NCI-H1092 treated with DMSO at 0.1 percent for 48 hours (cell line): ENCODE data around the gene PGC.
A peak's percentile ranks its signal among the peaks of the same experiment; 100 is the strongest.

ENCODE experiments used
- DNase-seq: peaks from one replicate; lab custom pipeline; 2025; lab: John Stamatoyannopoulos, UW

Gene PGC

DNA sequence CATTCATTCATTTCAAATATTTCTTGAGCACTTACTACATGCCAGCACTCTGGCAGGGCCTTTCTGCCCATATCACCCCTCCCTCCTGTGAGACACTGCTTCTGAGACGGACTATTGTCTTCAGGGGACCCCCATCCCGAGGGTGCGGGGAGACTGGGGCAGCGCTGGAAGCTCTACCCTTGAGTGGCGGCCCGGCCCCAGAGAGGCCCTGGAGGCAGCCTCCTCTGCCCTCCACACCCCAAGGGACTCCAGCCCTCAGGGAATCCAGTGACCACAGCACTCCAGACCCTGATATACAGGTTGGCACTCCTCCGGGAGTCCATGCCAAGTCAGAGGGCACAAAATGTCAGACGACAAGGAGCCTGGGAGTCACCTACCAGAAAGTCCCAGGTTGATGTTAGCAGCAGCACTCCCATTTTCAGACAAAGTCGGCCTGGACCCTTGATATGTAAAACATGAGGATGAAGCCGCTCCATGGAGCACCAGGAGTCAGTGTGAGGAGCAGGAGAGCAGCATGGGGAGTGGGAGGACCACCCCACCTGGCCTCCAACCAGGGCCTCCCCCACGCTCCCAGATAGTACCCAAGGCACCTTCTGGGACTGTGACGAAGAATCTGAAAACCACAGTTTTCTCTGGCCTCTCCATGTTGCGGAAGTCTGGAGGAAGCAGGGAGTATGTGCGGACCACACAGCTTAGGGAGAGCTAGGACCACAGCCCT lies 32.5 kb downstream of the PGC start:
- DNase-seq = no peak

DNA sequence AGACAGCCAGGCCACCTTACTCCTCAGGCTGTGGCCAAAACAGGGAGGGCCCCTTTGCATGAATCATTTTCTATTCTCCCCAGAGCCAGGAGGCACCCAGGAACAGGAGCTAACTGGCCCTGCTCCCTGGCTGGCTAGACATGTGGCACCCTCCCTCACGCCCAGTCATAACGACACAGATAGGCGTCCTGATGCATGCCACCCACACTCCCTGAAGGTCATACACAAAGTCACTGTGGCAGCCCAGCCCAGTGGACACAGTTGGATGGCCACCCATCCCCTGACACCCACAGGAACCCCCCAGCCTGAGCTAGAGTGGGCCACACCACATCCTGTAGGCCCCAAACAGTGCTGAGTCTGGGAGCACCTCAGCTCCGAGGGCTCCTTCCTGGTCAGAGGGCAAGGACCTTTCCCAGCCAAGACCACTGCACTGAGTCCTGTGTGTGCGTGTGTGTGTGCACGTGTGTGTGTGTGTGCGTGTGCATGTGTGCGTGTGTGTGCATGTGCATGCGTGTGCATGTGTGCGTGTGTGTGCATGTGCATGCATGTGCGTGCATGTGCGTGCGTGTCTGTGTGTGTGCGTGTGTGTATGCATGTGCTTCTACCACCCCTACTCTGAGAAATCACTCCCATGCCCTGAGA lies 33.4 kb downstream of the PGC start:
- no peak for DNase-seq

DNA sequence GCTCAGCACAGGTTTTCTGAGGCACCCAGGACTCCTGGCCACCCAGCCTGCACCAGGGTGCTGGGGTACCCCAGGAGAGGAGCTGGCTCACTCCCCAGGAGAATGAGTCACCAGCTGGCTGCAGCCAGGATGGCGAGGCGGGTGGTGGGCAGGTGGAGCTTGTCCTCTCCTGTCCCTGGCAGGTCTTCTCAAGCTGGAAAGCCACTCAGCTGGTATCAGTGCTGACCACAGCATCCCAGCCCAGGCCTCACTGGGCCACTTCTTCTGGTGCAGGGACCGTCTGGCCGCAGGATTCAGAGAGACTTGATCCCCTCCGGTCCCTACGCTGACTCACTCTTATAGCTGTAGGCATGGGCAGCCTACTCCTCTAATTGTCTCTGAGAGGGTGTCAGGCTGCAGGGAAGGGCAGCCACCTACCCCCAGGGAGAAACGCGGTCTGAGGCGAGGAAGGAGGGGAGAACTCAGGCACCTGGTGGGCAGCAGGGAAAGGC lies 34.0 kb downstream of the PGC start:
- DNase-seq = peak; percentile 48

DNA sequence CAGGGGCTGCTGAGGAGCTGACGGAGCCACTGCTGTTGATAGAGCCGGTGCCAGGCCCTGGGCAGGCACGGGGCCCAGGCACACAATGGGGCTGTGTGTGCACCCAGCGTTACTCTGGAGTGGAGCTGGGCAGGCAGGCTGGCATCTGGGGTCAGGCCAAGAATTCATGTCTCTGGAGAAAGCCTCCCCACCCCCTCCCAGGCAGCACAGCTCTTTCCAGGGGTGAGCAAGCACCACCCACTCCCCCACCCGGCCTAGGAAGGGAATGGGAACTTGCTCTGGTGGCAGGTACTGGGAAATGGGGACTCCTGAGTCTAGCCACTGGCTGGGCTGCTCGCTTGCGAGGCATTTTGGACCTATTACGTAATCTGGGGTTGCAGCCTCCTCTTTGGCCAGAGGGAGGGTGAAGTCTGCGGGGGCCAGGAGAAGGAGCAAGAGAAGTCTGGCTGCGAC lies 34.5 kb downstream of the PGC start:
- DNase-seq = peak; percentile 26

DNA sequence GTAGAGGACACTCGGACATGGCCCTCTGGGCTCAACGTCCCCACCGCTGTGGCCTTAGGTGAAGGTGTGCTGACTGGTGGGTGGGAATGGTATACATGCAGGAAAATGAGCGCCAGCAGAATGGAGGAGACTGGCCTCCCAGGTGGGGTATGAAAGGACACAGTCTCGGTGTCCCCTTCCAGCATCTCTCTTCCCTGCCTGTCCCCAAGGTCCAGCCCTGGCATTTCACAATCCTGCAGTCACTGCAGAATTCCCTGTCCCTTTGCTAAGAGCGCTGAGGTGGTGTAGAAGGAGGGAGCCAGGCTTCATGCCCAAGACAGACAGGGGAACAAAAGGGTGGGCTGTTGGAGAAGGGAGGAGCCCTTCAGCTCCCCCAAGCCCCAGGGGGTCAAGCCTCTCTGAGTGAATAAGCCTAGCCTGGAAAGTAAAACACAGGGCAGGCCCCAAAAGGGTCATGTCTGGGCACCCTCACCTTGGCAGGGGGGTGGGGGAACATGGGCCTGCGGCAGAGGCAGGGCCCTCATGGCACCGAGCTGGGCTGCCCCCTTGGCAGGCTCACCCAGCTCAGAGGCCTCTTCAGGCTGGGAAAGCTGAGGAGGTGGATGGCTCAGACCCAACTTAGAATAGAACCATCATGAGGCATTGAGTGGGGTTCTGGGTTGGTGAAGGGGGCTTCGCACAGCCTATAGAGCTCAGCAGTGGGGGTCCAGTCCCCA lies 35.7 kb downstream of the PGC start:
- DNase-seq = no peak

DNA sequence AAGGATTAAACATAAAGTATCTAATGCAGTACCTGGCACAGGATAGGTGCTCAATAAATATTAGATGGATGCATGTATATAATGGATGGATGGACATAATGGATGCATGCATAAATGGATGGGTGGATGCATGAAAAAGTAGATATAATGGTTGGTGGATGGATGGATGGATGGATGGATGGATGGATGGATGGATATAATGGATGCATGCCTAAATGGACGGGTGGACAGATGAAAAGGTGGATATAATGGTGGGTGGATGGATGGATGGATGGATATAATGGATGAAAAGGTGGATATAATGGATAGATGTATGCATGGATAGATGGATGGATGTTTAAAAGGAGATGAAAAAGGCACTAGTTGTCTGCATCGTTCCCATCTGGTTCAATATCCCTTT lies 37.8 kb downstream of the PGC start:
- no peak for DNase-seq

DNA sequence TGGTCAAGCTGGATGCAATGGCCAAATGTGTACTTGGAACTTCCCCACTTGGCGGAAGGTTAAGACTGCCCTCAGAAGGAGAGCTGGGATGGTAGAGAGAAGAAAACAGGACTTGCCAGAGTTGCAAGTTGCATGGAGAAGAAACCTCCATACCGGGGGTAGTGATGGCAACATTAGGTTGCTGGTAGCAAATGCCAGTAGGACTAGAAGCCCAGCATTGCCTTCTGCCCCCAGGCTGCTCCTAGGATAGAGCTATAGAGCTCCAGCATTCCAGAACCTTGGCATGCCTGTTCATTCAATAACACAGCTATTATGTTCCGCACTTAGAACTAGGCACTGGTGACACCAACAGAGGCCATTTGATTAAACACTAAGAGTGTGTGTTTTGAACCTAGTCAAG lies 38.3 kb downstream of the PGC start:
- DNase-seq = no peak

DNA sequence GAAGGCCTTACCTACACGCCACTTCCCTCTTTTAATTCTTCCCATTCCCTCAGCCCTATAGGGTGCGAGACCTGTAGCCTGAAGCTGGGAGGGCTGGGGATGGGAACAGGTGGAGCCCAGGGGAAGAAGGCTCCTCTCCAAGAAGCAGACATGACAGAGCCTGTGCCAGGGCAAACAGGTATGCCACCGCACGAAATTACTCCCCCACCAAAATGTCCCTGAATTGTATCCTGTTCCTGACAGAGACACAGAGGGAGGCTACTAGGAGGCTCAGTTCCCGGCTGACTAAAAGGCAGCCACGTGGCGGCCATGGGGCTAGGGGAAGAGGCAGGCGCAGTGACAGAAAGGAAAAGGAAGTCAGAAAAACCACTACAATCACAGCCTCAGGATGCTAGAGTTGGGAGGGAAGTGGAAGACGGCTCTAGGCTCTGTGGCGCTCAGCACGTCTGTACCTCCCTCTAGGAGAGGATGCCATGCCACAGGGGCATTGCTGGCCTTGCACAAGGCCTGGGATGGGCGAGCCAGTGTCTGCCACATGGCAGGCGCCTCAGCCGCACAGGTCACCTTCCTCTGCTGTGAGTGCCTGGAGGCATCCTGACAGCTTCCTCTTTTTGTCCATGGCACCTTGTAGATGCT lies 39.5 kb downstream of the PGC start:
- no peak for DNase-seq

DNA sequence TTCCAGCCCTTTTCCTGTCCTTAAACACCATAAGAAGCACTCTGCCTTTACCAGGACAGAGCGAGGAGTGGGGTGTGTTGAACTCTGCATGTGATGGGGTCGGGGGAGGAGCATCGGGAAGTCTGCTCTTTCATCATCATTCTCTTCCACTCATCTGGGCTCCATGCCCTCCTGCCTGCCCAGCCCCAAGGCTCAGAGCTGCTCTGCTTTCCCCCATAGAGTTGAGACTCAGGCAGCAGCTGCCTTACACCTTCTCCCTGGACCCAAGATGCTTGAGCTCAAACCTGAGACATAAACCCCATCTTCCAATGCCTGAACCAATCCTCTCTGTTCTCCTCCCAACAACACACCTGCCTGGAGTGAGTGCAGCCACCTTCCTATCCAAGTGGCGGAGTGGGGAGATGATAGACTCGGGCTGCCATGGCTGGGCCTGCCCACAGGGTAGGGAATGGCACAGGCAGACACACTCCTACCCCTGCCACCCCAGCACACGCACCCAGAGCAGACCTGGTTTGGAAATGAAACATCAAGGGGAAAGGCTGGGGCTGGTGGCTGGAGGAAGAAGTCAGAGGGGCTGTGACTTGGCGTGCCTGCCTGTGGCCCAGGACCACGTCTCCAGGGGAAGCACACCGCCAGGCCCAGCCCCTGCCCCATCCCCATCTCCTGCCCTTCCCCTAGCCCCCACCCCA lies 40.2 kb downstream of the PGC start:
- DNase-seq = no peak

DNA sequence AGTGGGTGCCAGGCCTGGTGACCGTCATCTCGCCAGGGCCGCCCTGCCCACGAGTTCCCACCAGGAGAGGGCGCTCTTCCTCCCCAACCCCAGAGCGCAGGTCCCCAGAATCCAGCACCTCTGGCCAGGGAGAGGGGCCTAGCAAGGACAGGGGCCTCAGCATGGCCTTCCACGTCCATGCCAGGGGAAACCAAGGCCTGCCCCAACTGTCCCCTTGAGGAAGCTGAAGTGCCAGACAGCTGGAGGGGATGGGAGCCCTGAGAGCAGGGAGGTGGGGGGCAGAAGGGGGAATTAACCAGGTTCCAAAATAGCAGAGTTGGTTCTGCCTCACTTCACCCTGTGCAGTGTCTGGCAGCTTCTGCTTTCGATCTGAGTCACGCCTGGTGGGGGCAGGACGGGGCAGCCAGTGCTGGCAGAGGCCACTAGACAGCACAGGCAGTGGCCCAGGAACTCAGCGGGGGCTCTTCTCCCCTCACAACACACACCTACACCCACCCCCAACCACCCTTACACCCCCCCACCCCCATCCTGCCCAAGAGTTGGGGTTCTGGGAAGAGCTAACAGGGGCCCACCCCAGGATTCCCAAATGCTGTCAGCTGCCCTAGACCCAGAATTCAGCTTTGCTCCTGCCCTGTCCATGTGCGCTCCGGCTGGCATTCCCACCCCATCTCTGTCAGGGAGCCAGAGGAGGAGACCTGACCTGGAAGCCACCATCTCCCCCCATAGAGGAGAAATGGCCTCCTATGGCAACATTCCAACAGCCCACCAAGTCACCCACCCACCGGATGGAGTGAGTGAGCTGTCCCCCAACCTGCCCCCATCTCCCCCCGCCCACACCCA lies 41.0 kb downstream of the PGC start:
- peak; percentile 33 for DNase-seq

DNA sequence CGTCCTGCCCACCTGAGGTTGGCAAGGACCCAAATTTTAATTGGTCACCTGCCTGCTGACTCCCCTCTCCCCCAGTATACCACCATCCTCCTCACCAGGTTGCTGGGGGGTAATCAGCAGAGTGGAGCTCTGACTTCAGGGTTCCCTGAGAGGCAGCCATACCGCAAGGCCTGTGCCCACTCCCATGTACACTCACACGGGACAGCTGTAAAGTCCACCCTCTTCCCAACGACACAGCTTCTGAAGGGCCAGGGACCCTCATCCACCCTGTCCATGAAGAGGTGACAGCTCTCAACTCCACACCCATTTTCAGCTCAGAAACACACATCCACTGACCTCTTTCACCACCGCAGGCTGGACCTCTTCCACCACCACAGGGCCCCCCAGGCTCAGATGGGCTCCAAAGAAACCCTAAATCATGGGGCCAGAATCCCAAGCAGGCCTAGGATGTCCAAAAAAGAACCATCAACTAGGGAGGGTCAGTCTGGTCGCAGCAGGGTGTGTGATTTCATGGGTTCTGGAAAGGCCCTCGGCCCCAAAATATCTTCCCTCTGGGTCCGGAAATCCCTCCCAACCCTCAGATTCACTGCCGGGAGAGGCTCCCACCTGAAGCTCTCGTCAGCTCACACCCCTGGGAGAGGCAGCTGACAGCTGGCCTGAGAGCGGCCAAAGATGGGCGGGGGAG lies 41.7 kb downstream of the PGC start:
- DNase-seq = no peak

DNA sequence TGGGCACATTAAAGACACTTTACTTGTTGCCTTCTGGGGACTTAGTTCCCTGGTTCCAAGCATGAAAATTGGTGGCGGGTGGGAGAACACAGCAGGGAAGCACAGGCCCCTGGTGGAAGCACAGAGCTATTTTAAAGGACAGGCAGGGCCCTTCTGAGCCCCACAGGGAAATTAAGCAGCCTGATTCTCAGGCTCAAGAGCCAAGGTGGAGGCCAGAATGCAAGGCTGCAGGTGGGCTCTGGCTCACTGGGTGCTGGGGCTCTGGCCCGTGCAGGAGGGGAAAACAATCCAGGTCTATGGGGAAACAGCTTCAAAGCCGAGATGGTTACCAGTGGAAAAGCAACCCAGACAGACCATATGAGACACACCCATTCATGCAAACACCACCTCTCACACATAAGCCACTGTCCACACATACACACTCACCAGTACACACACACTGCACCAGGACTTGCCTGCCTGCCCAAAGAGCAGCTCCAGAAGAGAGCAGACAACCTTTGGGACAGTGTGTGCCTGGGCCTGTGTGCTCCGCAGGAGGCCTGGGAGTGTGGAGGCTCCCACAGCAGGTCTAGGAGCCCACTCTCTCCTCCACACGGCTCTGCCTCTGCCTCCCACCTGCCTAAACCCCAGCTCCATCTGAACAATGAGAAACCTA lies 42.4 kb downstream of the PGC start:
- no peak for DNase-seq

DNA sequence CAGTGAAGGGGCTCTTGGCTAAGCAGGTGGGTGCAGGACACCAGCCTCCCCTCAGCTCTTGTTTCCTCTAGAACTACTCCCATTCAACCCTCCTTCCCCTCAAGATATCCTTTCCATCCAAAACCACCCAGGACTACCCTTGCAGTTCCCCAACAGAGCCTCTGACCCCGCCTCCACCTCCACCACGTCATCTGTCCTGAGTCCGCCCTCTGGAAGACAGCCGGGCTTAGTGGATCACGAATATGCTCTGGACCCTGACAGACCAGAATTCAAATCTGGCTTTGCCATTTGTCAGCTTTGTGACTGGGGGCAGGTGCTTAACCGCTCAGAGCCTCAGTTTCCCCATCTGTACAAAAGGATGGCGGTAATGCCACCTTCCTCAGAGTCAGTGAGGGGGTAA lies 43.2 kb downstream of the PGC start:
- DNase-seq = no peak

DNA sequence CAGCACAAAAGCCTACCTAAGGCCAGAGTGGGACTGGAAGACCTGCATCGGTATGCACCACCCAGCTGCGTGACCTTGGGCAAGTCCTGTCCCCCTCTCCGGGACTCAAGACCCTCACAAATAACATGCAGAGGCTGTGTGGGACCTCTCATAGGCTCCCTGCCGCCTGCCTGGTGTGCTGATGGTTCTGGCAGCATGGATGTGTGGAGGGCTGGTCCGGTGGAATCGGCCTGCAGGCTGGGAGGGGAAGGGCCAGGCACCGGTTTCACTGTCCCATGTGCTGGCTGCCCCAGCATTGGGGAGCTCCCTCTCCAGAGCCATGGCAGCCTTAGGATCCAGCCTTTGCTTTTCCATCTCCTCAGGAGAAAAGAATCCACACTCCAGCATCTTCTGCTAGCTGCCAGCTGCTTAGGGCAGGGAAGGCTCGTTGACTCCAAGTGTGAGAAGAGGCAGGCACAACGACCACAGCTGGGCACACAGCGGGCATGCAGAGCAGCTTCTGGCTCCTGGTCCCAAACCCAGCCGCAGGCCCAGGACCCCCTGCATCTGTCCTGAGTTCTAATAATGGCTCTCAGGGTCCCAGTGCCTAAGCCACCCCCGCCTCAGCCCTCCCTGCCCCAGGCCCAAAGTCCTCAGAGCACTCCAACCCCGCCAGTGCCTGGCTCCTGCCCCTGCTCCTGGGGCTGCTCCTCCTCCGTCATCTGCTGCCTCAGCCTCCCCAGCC lies 44.3 kb downstream of the PGC start:
- no peak for DNase-seq

DNA sequence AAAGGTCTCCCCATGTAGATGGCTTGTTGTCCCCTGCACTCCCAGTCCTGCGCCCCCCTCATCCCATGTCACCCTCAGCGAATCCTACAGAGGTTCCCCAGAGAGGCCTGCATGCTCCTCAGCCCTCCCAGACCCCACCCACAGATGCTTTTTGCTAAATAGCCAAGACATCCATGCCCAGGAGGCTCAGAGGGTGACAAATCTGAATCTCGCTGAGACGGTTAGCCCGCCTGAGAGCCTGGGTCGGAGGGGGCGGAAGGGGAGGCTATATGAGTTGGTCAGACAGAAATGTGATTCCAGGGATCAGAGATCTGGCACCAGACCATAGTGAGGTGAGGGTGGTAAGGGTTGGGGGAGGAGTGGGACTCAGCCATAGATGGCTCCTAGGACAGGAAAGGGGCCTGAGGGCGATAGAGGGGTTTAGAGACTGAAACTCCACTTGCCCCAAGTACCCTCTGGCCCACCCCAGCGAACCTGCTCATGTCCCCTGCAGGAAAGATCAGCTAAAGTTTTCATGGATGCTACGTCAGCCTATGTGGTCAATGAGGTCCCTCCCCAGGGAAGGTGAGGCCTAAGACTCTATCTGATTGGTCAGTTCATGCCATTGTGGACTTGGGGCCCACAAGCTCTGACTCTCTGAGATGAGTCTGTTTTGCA lies 45.0 kb downstream of the PGC start:
- no peak for DNase-seq

DNA sequence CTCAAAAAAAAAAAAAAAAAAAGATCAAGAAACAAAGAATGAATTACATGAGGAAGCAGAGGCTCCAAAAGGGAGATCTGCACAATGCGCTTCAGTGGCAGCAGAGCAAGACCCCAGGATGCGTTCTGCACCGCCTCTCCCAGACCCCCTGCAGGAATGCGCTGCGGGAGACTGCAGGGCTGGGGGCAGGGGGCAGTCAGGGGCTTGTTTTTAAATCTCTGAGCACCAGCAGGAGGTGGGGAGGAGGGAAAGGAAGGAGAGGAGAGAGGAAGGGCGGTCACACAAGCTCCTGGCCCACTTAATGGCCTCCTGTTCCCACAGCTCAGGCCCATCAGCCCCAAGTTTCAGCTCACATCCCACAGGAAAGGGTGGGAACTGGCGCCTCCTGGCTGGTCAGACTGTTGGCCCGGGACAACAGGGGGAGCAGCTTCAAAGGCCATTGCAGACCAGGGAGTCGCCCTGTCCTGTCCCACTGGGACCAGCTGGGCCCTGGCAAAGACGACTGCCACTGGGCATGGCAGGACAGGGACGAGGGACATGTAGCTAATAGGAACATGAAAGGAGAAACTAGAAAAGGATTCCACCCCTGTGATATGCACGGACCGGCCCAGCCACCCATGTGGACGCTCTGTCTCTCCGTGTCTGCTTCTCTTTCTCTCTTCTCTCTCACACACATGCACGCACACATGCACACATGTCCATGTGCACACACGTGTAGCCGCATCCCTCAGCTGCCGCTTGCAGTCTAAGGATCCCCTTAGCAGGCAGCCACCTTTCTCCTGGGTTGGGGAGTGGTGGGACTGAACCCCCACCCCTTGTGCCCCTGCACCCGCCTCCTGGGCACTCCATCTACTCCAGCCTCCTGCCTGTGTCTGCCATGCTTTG lies 46.5 kb downstream of the PGC start:
- DNase-seq = no peak

DNA sequence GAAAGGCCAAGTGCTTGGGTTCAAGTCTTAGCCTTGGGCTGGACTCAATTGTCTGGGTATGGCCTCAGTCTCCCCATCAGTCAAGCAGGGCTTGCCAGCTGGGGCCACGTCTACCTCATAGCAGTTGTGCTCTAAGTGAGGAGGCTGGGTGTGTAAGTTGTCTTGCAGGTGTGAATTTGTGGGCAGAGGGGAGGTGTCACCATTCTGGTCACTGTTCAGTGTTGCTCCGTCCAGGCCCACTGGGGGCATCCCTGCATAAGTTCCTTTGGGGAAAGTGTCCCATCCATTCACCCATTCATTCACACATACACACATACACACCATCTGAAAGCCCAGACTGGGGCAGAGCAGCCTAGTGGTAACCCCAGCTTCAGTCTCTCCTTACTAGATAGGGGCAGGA lies 48.1 kb downstream of the PGC start:
- DNase-seq = no peak
